DMS79 (cell line): ENCODE data around the gene PCED1B.
"Not testable (repeated sequence)": the region's sequence is repeated elsewhere in the genome, so short reads cannot be mapped to it uniquely, and the experiment has no call there.

ENCODE experiments used
- DNase-seq: peaks from one replicate; lab custom pipeline; 2025; lab: John Stamatoyannopoulos, UW

The PCED1B gene

GRCh38 chr12:47088021-47088944 is 8.9 kb downstream of the PCED1B start:
- no peak for DNase-seq

- DNase-seq: no peak
Observed at GRCh38 chr12:47091009-47091408, 11.6 kb downstream of the PCED1B start.

- no peak for DNase-seq
Observed at GRCh38 chr12:47094804-47095203, 15.4 kb downstream of the PCED1B start.

- no peak for DNase-seq
Observed at GRCh38 chr12:47095446-47096236, 16.2 kb downstream of the PCED1B start.

- no peak for DNase-seq
Observed at GRCh38 chr12:47097276-47097896, 18.0 kb downstream of the PCED1B start.

- no peak for DNase-seq
Observed at GRCh38 chr12:47098099-47098498, 18.7 kb downstream of the PCED1B start.

GRCh38 chr12:47099610-47100009 is 20.2 kb downstream of the PCED1B start:
- no peak for DNase-seq

GRCh38 chr12:47100160-47100559 is 20.7 kb downstream of the PCED1B start:
- no peak for DNase-seq

- no peak for DNase-seq
Observed at GRCh38 chr12:47102406-47102805, 23.0 kb downstream of the PCED1B start.

GRCh38 chr12:47102845-47103651 is 23.6 kb downstream of the PCED1B start:
- DNase-seq: no peak

GRCh38 chr12:47105914-47106674 is 26.7 kb downstream of the PCED1B start:
- no peak for DNase-seq

GRCh38 chr12:47107446-47107845 is 28.0 kb downstream of the PCED1B start:
- DNase-seq: no peak

- no peak for DNase-seq
Observed at GRCh38 chr12:47107926-47108325, 28.5 kb downstream of the PCED1B start.

- no peak for DNase-seq
Observed at GRCh38 chr12:47110011-47110541, 30.7 kb downstream of the PCED1B start.

- no peak for DNase-seq
Observed at GRCh38 chr12:47110718-47111391, 31.4 kb downstream of the PCED1B start.

- DNase-seq: no peak
Observed at GRCh38 chr12:47111392-47111778, 32.0 kb downstream of the PCED1B start.

- DNase-seq: no peak
Observed at GRCh38 chr12:47111854-47112253, 32.4 kb downstream of the PCED1B start.

- DNase-seq: no peak
Observed at GRCh38 chr12:47112679-47113078, 33.3 kb downstream of the PCED1B start.

- DNase-seq: no peak
Observed at GRCh38 chr12:47114481-47114892, 35.1 kb downstream of the PCED1B start.

- not testable (repeated sequence) for DNase-seq
Observed at GRCh38 chr12:47117305-47117704, 37.9 kb downstream of the PCED1B start.
